Occipital lobe (tissue), 2 donors: ENCODE results near the gene SDK1. TPM values are rescaled to one million over a fixed set of nuclear protein-coding genes. Genes with fewer than 3 reads are reported as not detected.
A peak's percentile ranks its signal among the peaks of the same experiment; 100 is the strongest.

ENCODE experiments used
- DNase-seq: peaks from one replicate; lab custom pipeline; 2025; lab: John Stamatoyannopoulos, UW
- total RNA-seq: library from RNA; depleted of rRNA; stranded (reverse); fragments of >200 nt; gene quantifications from one replicate; pipeline ENCODE4 v1.2.3, GENCODE V29; 2014

Gene SDK1
- total RNA-seq, 1 donor from 2014 or later: 7.0 TPM

DNA sequence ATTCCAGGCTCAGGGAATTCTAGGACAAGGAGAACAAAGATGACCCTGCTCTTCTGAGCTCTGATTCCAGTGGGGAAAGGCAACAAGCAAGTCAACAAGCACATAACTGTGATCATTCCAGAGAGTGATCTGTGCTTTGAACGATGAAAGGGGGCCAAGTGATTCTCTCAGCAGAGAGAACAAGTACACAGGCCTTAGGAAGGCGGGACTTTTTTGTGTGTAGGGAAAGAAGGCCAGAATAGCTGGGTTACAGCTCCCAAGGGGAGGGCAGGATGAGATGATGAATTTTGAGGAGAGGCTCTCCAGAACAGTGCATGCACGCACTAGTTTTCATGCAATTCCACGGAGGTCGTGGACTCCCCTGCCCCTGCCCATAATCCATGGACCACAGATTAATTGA lies 565.2 kb downstream of the SDK1 start:
- no peak for DNase-seq

DNA sequence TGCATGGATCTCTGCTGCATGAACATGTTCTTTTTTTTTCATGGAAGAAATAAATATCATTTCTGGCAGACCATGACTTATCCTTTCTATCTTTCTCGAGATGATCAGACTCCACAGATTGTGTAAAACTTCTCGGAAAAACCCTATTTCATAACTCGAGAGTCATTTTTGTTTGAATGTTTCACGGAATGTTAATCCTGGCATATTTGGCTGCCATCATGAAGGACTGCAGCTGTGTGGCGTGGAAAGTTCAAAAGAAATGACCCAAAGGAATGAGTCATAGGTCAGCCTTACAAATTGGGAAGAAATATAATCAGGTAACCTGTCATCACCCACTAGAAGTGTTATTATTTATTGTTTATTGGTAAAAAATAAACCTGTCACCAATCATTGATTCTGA lies 566.8 kb downstream of the SDK1 start:
- no peak for DNase-seq

DNA sequence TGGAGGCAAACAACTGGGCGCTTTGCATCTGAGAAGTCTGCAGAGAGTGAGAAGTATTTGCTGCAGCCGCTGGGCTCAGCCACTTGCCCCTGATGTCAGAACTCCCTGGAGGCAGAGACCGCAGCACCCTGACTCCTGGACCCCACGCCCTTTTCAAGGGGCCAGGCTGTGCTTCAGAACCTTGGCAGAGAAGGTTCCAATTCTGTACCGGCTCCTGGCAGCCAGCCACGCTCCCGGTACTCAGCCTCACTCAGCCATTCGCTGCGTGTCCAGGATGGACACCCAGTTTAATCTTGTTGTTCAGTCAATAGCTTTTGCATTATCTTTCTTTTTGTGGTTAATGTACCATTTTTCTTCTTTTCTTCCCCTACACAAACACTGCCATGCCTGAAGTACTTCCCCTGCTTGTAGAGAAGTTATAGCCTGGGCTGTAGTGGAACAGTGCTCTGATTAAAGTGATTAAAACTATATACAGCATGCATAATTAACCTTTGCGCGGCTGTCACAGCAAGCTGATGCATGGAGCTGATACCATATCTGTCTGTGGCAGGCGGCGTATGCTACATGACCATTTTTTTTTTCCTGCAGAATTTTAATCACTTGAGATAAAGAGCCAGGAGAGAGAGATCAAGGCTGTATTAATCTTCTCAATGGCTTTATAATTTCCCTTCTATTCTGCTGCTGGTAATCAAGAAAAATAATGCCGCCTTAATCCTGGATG lies 578.5 kb downstream of the SDK1 start:
- DNase-seq: no peak

GRCh38 chr7:3880228-3880987 lies 579.4 kb downstream of the SDK1 start:
- DNase-seq: no peak

- no peak for DNase-seq
These were observed 581.7 kb downstream of the SDK1 start for GRCh38 chr7:3882782-3883181.

GRCh38 chr7:3884543-3884942 lies 583.5 kb downstream of the SDK1 start:
- no peak for DNase-seq

GRCh38 chr7:3887096-3887690 lies 586.1 kb downstream of the SDK1 start:
- DNase-seq: no peak

GRCh38 chr7:3888096-3888495 lies 587.0 kb downstream of the SDK1 start:
- DNase-seq: no peak

DNA sequence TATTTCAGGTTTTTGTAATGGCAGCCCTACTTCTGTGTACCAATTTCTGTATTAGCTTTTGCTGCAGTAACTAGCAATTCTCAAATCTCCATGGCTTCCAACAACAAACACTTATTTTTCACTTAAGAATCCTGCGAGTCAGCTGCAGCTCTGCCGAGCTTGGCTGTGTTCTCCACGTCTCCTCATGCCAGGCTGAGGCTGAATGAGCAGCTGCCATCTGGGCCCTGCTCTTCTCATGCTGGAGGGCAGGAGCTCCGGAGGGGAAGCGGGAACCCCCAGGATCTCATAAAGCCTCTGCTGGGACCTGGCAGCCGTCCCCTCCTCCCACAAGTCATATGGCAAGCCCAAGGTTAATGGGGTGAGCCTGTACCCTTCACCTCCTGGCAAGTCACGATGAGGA lies 591.1 kb downstream of the SDK1 start:
- DNase-seq: no peak

DNA sequence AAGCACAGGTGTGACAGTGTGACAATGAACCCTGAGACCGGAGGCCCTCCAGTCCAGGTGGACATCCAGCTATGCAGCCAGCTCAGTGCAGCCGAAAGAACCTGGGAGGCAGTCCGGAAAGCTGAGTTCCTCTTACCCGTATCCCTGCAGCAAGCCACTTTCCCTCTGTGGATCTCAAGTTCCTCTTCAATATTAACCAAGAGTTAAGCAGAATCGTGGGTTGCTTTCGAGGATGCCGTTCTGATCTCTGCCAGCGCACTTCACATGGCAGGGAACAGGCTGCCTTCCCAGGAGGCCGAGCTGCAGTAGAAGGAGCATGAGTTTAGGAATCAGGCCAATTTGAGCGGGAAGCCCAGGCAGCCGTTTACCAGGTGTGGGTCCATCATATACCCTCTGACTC lies 591.6 kb downstream of the SDK1 start:
- DNase-seq: no peak

GRCh38 chr7:3893151-3893788 lies 592.2 kb downstream of the SDK1 start:
- DNase-seq: no peak

GRCh38 chr7:3893789-3894153 lies 592.7 kb downstream of the SDK1 start:
- no peak for DNase-seq

- no peak for DNase-seq
These were observed 594.5 kb downstream of the SDK1 start for GRCh38 chr7:3895341-3896116.

DNA sequence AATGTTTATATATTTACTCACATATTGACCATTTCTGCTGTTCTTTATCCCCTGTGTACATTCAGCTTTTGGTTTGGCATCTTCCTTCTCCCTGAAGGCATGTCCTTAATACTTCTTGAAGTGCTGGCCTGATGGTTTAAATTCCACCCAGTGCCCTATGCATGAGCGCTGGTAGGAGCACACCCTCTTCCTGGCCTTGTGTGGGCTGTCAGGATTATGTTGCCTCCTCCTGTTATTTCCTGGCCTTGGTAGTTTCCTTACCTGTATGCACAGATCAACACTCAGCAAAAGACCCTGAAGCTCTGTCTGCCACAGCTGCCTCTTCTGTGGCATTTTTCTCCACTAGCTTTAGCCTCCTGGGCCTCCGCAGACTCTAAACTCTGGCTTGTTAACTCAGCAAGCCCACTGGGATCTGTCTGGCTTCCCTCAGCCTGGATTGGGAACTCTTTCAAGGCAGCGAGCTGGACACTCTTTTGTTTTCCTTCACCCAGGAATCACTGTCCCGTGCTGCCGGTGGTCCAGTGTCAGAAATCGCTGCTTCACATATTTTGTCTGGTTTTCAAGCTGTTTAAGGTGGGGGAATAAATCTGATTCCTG lies 595.2 kb downstream of the SDK1 start:
- DNase-seq: no peak

GRCh38 chr7:3897430-3898372 lies 596.6 kb downstream of the SDK1 start:
- no peak for DNase-seq

DNA sequence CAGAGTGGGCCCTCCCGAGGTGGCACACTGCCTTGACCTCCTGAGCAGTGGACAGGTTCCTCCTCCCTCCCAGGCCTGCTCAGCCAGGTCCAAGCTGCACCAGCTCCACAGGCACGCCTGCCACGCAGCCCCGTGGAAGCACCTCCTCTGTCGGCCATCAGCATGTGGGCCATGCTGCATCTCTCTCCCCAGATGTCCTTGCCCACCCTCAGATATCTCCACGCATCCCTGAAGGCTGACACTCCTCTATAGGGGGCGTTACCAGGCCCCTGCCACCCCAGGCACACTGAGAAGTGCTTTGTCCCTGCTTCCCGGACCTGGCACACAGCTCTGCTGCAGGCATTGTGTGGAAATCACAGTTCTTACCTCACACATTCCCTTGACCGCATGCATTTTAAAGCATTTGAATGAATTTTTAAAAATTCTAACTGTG lies 598.5 kb downstream of the SDK1 start:
- DNase-seq: no peak

DNA sequence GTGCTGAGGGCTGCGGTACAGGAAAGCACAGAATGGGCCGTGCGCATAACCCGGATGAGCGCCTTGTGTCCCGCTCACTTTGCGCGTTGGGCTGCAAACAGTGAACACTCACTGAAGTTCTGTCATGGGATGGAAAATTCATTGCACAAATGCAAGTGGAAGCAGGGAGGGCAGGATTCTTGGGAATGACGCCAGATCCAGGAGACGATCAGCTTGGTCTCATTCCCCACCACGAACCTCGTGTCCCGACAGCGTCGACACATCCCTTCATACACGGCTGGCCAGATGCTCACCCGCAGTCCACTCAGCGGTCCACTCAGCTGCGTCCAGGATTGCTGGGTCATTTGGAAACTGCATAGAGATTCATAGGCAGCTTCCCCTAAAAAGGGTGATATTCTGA lies 607.1 kb downstream of the SDK1 start:
- no peak for DNase-seq

DNA sequence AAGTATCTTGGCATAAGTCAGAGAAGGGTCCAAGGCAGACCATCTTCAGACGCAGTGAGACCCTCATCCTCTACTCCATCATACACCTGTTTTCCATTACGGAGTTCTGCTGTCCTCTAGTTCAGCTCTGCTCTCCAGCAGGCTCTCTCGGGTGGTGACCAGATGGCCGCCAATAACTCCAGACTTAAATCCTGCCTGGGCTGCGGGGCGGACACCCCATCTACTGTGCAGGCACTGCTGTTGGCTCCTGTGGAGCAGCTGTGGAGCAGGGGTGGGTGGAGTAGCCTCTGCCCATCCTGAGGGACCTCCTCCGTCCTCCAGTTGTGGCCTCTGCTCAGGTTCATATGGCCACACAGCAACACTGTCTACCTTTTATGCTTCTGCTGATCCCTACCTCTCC lies 608.1 kb downstream of the SDK1 start:
- DNase-seq: no peak

- DNase-seq: peak; percentile 31
These were observed 609.0 kb downstream of the SDK1 start for GRCh38 chr7:3910054-3910453.

- DNase-seq: no peak
These were observed 610.6 kb downstream of the SDK1 start for GRCh38 chr7:3911685-3912084.
